Kidney (tissue), 14 donors: Measurements from ENCODE around the gene CAV2. TPM values are rescaled to one million over a fixed set of nuclear protein-coding genes. Genes with fewer than 3 reads are reported as not detected.

Source experiments
- DNase-seq, 5 donors: peaks; one replicate each; pipeline ENCODE4 v3.0.0-alpha.2; 2013 to 2020
- FAIRE-seq: peaks from 2 replicates; lab custom pipeline; 2012; peaks lifted over from hg19 to GRCh38; lab: Jason Lieb, UNC
- H3K27ac ChIP-seq, 2 donors: one replicate each; pipeline ENCODE4 v1.7.0; 2013; ENCODE audit warnings: low read depth in 2 of 2, low read length in 2 of 2, inconsistent platforms in 1 of 2
- H3K27me3 ChIP-seq: one replicate; pipeline ENCODE4 v1.7.1; 2013; ENCODE audit warnings: low read length, inconsistent platforms; ENCODE audit not compliant: control insufficient read depth, insufficient read depth
- H3K36me3 ChIP-seq, 3 donors: one replicate each; pipeline versions ENCODE4 v1.7.0 to v1.7.1; 2013; ENCODE audit warnings: low read length in 3 of 3, control low read depth in 1 of 3, inconsistent platforms in 1 of 3; ENCODE audit not compliant: insufficient read depth in 3 of 3, control insufficient read depth in 2 of 3
- H3K4me1 ChIP-seq, 3 donors: one replicate each; pipeline versions ENCODE4 v1.7.0 to v1.7.1; 2013; ENCODE audit warnings: low read length in 3 of 3, inconsistent platforms in 1 of 3, low read depth in 1 of 3; ENCODE audit not compliant: control insufficient read depth in 2 of 3, insufficient read depth in 2 of 3
- H3K4me3 ChIP-seq, 3 donors: one replicate each; pipeline versions ENCODE4 v1.7.0 to v1.8.1; 2013; ENCODE audit warnings: low read length in 3 of 3, control low read depth in 1 of 3, inconsistent platforms in 1 of 3
- H3K9ac ChIP-seq, 3 donors: one replicate each; pipeline versions ENCODE4 v1.7.0 to v1.7.1; 2013; ENCODE audit warnings: low read length in 3 of 3, control low read depth in 1 of 3, inconsistent platforms in 1 of 3
- H3K9me3 ChIP-seq, 3 donors: one replicate each; pipeline versions ENCODE4 v1.7.0 to v1.7.1; 2013; ENCODE audit warnings: low read length in 3 of 3, control low read depth in 1 of 3, inconsistent platforms in 1 of 3; ENCODE audit not compliant: control insufficient read depth in 2 of 3, insufficient read depth in 1 of 3
- intact Hi-C: fragments of 100-400 bp; cut with DNase I; formaldehyde crosslinking; loops from one replicate; pipeline ENCODE4 v1.11.1; 2022
- polyA plus RNA-seq: library from polyadenylated mRNA; stranded (reverse); fragments of 350-450 nt; fragmentation: Illumina TruSeq; extraction: RNeasy Lipid Tissue Mini Kit (QIAGEN cat#74804); gene quantifications from one replicate; pipeline ENCODE4 v1.2.3, GENCODE V29; 2014; ENCODE audit warnings: low read depth, low replicate concordance; ENCODE audit not compliant: insufficient read depth
- total RNA-seq: library from RNA; stranded (reverse); fragmentation: NEBNext Ultra II Directional; extraction: Animal tissue kit (Norgen Biotek cat#: 25700); gene quantifications from one replicate; pipeline ENCODE4 v1.2.1, GENCODE V29; 2021
- TF ChIP-seq, protein P1 (sequence below): IDR thresholded peaks from 3 replicates; pipeline ENCODE4 v1.5.1; 2012; ENCODE audit warnings: mild to moderate bottlenecking, moderate library complexity, borderline replicate concordance; ENCODE audit not compliant: insufficient read depth; ENCODE audit errors: extremely low read depth
- donor health status: control.
- donor health status: control.
- donor health status: control.
- donor health status: control.
- donor health status: control.
- donor health status: DM: yes; HTN: yes; CAD: no.
- donor health status: Normal renal cell carcinoma (clear cell type).

CAV2 gene
- total and polyA plus RNA-seq, 2 donors from 2014 or later, result 23.1 to 50.8 TPM

- Histone ChIP-seq H3K36me3 (no peaks in the 10 kb centered on the region), H3K27ac (peak overlapping the region; percentile 56 to 69), H3K4me3 (peak overlapping the region; percentile 66 to 84 (median 79)), H3K4me1 (peaks cover 0 to 6% (median 0%) of the 10 kb centered on the region in 3 donors), H3K27me3 (peaks cover 8% of the 10 kb centered on the region), H3K9ac (peak overlapping the region; percentile 50 to 93 (median 56)), H3K9me3 (no peaks in the 10 kb centered on the region)
- no peak for FAIRE-seq
- intact Hi-C loops, result no loop called here
- peak in 4 of 5 donors; percentile 39 to 60 (median 54) for DNase-seq
- TF ChIP-seq, protein P1, sequence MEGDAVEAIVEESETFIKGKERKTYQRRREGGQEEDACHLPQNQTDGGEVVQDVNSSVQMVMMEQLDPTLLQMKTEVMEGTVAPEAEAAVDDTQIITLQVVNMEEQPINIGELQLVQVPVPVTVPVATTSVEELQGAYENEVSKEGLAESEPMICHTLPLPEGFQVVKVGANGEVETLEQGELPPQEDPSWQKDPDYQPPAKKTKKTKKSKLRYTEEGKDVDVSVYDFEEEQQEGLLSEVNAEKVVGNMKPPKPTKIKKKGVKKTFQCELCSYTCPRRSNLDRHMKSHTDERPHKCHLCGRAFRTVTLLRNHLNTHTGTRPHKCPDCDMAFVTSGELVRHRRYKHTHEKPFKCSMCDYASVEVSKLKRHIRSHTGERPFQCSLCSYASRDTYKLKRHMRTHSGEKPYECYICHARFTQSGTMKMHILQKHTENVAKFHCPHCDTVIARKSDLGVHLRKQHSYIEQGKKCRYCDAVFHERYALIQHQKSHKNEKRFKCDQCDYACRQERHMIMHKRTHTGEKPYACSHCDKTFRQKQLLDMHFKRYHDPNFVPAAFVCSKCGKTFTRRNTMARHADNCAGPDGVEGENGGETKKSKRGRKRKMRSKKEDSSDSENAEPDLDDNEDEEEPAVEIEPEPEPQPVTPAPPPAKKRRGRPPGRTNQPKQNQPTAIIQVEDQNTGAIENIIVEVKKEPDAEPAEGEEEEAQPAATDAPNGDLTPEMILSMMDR, result no peak
Observed at GRCh38 chr7:116500078-116500853, 728 bp downstream of the CAV2 start.

- TF ChIP-seq, protein P1, result no peak
- peak overlapping the region in 2 of 3 donors; percentile 18 to 79 for H3K4me3 ChIP-seq
- no peaks in the 10 kb centered on the region for H3K36me3 ChIP-seq
- H3K4me1 ChIP-seq, result peaks cover 0 to 6% (median 0%) of the 10 kb centered on the region in 3 donors
- intact Hi-C loops, result no loop called here
- H3K27me3 ChIP-seq, result peaks cover 8% of the 10 kb centered on the region
- H3K9ac ChIP-seq, result no peak overlapping the region
- H3K9me3 ChIP-seq, result no peaks in the 10 kb centered on the region
- no peak overlapping the region for H3K27ac ChIP-seq
- no peak for FAIRE-seq
- no peak for DNase-seq
Observed at GRCh38 chr7:116501425-116502167, 2.1 kb downstream of the CAV2 start.

- intact Hi-C loops, result no loop called here
- H3K4me3 ChIP-seq, result peak overlapping the region in 1 of 3 donors; percentile 18
- no peak for FAIRE-seq
- no peaks in the 10 kb centered on the region for H3K9me3 ChIP-seq
- no peak for DNase-seq
- peaks cover 8% of the 10 kb centered on the region for H3K27me3 ChIP-seq
- TF ChIP-seq, protein P1, result no peak
- no peaks in the 10 kb centered on the region for H3K36me3 ChIP-seq
- no peak overlapping the region for H3K27ac ChIP-seq
- peaks cover 0 to 6% (median 0%) of the 10 kb centered on the region in 3 donors for H3K4me1 ChIP-seq
- no peak overlapping the region for H3K9ac ChIP-seq
Observed at GRCh38 chr7:116502201-116503096, 2.9 kb downstream of the CAV2 start.
